Heart left ventricle (tissue), 13 donors: Measurements from ENCODE around the gene CRTC2.
A peak's percentile ranks its signal among the peaks of the same experiment; 100 is the strongest.

Experiments
- CTCF ChIP-seq, 12 donors: fragments of 200-600 bp; sonication (generic) in 4 of 12; IDR thresholded peaks; one replicate each; pipeline versions ENCODE4 v1.5.0 to v1.8.0; 2018 to 2022; ENCODE audit warnings: antibody characterized with exemption in 12 of 12, mild to moderate bottlenecking in 5 of 12
- POLR2A ChIP-seq, 2 donors: fragments of 450-650 bp; IDR thresholded peaks; one replicate each; pipeline ENCODE4 v1.6.1; 2017; ENCODE audit warnings: antibody characterized with exemption in 2 of 2, mild to moderate bottlenecking in 2 of 2, moderate library complexity in 2 of 2
- donor health status: ischemic (EF 13 %, LVEDD 7.1; RV severe dilation, severe dysfunction).
- donor health status: DM: no; HTN: yes; CAD: no.
- donor health status: DM: no; HTN: no; CAD: no.
- donor health status: ischemic (EF 25% LVEDD 6.9; RV normal size, moderate dysfunction).
- donor health status: ischemic (EF 25% LVEDD 5.7; RV mildly dilated, moderate dysfunction).
- donor health status: ischemic (EF 35%, LVEDD 5.7; RV mildly dilated, moderate dysfunction).
- donor health status: nonischemic (EF 11% LVEDD 7.7; RV severe dilation, severe dysfunction).
- donor health status: DM: yes; HTN: yes; CAD: no.
- donor health status: PGD.
- donor health status: ischemic (EF 29% LVEDD 5.4; RV normal size, mild dysfunction).
- donor health status: nonischemic (EF 23%, LVEDD 6.1; RV moderate dilation, normal function).

GRCh38 chr1:153990468-153991150 lies 32.2 kb upstream of the CRTC2 start, which contains the start of gene RPS27:
- TF ChIP-seq CTCF (IDR thresholded peaks at IDR 0.05): peak in 1 of 12 donors; percentile 16
- peak; percentile 66 to 94 for TF ChIP-seq POLR2A (IDR thresholded peaks at IDR 0.05)
